ENCODE measurements around the gene TXNDC15.

The TXNDC15 gene

GRCh38 chr5:134938030-134938429 is 63.9 kb downstream of the TXNDC15 start:
- Histone ChIP-seq H3K4me3 (ENCODE audit: low read depth, low read length) (no peak overlapping the region), H3K27ac (no peak overlapping the region), H3K36me3 (no peaks in the 10 kb centered on the region; the same call in 1 of the 2 replicates), H3K9me3 (ENCODE audit: severe bottlenecking) (no peaks in the 10 kb centered on the region), H3K27me3 (ENCODE audit: insufficient read depth, low read depth, severe bottlenecking) (no peaks in the 10 kb centered on the region)
- TF ChIP-seq CTCF (IDR thresholded peaks at IDR 0.05; ENCODE audit: low read depth, low read length) = no peak
- no peak for DNase-seq

DNA sequence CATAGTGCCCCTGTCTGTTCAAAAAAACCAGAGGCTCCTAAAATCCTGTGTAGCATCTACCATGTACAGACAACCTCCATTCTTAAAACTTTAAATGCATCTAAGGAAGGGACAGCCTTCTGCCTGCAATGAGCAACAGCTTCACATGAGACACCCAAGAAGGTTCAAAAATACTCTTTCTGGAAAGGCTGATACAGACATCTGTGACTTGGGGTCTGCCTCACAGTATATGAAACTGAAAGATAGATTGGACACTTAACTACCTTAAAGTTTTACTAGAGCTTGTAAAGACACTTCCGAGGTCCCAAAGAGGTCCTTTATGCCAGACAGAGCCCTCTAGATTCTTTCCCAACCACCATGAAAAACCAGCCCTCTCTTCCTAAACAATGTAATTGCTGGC is 65.3 kb downstream of the TXNDC15 start:
- no peak overlapping the region for H3K4me3 ChIP-seq (ENCODE audit: low read depth, low read length)
- TF ChIP-seq CTCF (IDR thresholded peaks at IDR 0.05; ENCODE audit: low read depth, low read length) = no peak
- no peaks in the 10 kb centered on the region for H3K9me3 ChIP-seq (ENCODE audit: severe bottlenecking)
- H3K27me3 ChIP-seq (ENCODE audit: insufficient read depth, low read depth, severe bottlenecking) = no peaks in the 10 kb centered on the region
- H3K36me3 ChIP-seq = no peaks in the 10 kb centered on the region; the same call in 1 of the 2 replicates
- H3K27ac ChIP-seq = no peak overlapping the region
- DNase-seq = no peak

DNA sequence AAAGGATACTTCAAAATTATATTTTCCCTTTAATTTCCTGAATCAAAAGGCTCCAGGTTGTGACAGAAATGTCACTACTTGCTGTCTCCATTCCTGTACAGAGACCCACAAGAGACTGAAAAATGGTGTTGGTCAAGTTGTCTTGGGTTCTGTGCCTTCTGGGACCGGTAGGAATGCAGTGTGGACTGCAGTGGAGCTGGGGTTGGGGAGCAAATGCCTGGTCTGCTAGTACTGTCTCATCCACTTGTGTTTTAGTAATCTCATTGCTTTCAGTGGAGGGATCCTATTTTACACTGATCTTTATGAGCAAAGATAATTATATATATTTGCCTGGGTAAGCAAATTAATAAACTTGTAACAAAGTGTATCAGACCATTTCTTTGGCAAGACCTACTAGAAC is 69.4 kb downstream of the TXNDC15 start:
- no peak for TF ChIP-seq CTCF (IDR thresholded peaks at IDR 0.05; ENCODE audit: low read depth, low read length)
- DNase-seq = no peak
- no peak overlapping the region for H3K27ac ChIP-seq
- H3K4me3 ChIP-seq (ENCODE audit: low read depth, low read length) = no peak overlapping the region
- H3K27me3 ChIP-seq (ENCODE audit: insufficient read depth, low read depth, severe bottlenecking) = no peaks in the 10 kb centered on the region
- H3K9me3 ChIP-seq (ENCODE audit: severe bottlenecking) = no peaks in the 10 kb centered on the region
- H3K36me3 ChIP-seq = no peaks in the 10 kb centered on the region

DNA sequence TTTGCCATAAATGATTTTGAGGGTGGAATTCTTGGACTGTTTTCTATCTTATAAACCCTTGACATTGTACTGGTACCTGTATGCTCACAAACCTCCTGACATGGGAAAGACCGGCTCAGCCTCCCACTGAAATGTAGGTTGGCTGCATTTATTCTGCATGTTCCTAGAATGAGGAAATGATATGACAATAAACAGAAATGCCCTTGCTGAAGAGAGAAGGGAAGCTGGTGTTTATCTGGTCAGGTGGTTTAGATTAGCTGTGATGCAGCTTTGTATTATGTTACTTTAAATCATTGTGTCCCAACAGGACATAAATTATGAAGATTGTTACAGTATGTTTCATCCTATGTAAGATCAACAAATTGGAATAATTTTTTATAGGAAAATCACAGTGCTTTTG is 70.5 kb downstream of the TXNDC15 start:
- no peaks in the 10 kb centered on the region for H3K27me3 ChIP-seq (ENCODE audit: insufficient read depth, low read depth, severe bottlenecking)
- no peak for TF ChIP-seq CTCF (IDR thresholded peaks at IDR 0.05; ENCODE audit: low read depth, low read length)
- H3K36me3 ChIP-seq = no peaks in the 10 kb centered on the region
- H3K9me3 ChIP-seq (ENCODE audit: severe bottlenecking) = no peaks in the 10 kb centered on the region
- DNase-seq = no peak
- H3K4me3 ChIP-seq (ENCODE audit: low read depth, low read length) = no peak overlapping the region
- no peak overlapping the region for H3K27ac ChIP-seq

- no peaks in the 10 kb centered on the region for H3K27me3 ChIP-seq (ENCODE audit: insufficient read depth, low read depth, severe bottlenecking)
- no peak for TF ChIP-seq CTCF (IDR thresholded peaks at IDR 0.05; ENCODE audit: low read depth, low read length)
- H3K27ac ChIP-seq = no peak overlapping the region
- no peak for DNase-seq
- H3K4me3 ChIP-seq (ENCODE audit: low read depth, low read length) = no peak overlapping the region
- H3K36me3 ChIP-seq = no peaks in the 10 kb centered on the region
- no peaks in the 10 kb centered on the region for H3K9me3 ChIP-seq (ENCODE audit: severe bottlenecking)
Observed at GRCh38 chr5:134945041-134945440, 70.9 kb downstream of the TXNDC15 start.

- H3K27ac ChIP-seq = no peak overlapping the region
- H3K36me3 ChIP-seq = no peaks in the 10 kb centered on the region
- H3K4me3 ChIP-seq (ENCODE audit: low read depth, low read length) = no peak overlapping the region
- no peaks in the 10 kb centered on the region for H3K27me3 ChIP-seq (ENCODE audit: insufficient read depth, low read depth, severe bottlenecking)
- no peak for TF ChIP-seq CTCF (IDR thresholded peaks at IDR 0.05; ENCODE audit: low read depth, low read length)
- DNase-seq = no peak
- peaks cover 2% of the 10 kb centered on the region for H3K9me3 ChIP-seq (ENCODE audit: severe bottlenecking)
Observed at GRCh38 chr5:134948911-134949310, 74.7 kb downstream of the TXNDC15 start.
